GM12873 (cell line): ENCODE data around the gene ZNF581.

Experiments used
- TF ChIP-seq, protein P1 (sequence below): IDR thresholded peaks from 2 replicates; pipeline ENCODE4 v1.5.1; 2012; ENCODE audit warnings: low read depth, mild to moderate bottlenecking, moderate library complexity, low read length, control low read depth; ENCODE audit not compliant: insufficient read depth; ENCODE audit errors: missing control alignments

ZNF581 gene

DNA sequence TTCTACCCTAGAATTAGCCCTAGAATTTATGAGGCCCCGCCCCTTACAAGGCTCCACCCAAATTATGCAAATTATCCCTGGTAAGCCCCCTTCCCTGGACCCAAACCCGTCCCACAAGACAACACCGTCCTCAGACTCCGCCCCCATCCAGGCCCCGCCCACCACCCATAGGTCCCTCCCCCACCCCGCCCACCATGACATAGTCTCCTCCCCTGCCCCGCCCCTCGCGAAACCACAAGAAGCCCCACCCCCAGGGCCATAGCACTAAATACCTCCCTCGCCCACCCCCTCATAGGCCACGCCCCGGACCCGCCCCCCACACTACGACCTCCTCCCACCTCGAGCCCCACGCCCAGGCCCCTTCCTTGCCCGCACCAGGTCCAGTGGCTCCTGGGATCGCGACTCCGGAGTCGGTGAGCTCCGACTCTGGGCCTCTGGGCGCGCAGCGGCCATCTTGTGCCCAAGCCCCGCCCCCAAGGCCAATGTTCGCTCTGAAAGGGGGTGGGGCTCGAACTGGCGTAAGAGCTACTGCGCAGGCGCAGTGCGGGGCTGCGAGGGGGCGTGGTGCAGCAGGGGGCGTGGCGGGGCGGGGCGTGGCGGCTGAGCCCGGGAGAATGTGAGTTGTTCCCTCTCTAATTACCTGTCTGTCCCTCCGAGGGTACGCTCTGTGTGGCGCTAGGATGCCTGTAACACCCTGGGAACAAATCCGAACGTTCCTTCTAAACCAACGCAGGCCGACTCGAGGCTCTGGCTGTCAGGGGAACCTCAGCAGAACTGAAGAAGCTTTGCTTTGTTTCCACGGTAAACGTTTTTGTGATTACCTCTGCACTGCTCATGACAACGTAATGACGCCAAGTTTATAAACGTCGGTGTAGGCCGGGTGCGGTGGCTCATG, 19.1 kb upstream of the ZNF581 start, which contains the start of gene ZNF784:
ZNF784 (minus strand) TSS at position 458 of the 895 bp plus-strand sequence; CDS start at position 453, 5 bp downstream.
- TF ChIP-seq, protein P1, sequence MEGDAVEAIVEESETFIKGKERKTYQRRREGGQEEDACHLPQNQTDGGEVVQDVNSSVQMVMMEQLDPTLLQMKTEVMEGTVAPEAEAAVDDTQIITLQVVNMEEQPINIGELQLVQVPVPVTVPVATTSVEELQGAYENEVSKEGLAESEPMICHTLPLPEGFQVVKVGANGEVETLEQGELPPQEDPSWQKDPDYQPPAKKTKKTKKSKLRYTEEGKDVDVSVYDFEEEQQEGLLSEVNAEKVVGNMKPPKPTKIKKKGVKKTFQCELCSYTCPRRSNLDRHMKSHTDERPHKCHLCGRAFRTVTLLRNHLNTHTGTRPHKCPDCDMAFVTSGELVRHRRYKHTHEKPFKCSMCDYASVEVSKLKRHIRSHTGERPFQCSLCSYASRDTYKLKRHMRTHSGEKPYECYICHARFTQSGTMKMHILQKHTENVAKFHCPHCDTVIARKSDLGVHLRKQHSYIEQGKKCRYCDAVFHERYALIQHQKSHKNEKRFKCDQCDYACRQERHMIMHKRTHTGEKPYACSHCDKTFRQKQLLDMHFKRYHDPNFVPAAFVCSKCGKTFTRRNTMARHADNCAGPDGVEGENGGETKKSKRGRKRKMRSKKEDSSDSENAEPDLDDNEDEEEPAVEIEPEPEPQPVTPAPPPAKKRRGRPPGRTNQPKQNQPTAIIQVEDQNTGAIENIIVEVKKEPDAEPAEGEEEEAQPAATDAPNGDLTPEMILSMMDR, result no peak

DNA sequence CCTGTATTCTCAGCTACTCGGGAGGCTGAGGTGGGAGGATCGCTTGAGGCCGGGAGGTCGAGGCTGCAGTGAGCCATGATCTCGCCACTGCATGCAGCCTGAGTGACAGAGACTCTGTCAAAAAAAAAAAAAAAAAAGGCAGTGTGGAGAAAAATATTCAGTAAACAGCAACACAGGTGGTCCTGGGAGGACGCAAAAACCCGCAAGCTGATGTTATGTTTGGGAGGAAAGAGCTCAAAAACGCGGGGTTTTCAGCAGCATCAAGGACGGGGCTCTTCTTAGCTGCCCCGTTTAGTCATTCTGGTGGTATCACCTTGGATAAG, 18.5 kb upstream of the ZNF581 start:
- TF ChIP-seq, protein P1, result no peak

DNA sequence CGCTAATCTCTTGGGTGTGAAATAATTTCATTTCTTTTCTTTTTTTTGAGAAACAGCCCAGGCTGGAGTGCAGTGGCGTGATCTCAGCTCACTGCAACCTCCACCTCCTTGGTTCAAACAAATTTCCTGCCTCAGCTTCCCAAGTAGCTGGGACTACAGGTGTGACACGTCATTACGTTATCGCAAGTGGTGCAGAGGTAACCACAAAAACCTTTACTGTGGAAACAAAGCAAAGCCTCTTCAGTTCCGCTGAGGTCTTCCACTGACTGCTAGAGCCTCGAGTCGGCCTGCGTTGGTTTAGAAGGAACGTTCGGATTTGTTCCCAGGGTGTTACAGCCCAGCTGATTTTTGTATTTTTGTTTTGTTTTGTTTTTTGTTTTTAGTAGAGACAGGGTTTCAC, 17.1 kb upstream of the ZNF581 start:
- TF ChIP-seq, protein P1, result no peak

DNA sequence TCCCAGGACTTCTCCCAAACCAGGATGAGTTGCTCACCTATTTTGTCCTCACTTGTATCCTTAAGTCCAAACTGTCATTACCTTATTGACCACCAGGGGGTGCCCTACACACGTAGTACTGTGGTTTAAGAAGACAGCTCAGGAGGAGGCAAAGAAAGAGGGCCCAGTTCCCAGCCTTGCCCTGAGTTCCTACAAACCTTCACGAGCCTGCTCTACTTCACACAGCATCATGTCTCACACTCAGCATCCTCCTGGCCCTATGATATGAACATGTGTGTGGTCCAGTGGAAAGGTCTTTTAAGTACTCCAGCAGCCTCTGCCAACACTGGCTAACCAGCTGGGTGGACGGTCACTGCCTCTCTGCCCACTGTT, 11.0 kb upstream of the ZNF581 start:
- TF ChIP-seq, protein P1, result peak; percentile 78

DNA sequence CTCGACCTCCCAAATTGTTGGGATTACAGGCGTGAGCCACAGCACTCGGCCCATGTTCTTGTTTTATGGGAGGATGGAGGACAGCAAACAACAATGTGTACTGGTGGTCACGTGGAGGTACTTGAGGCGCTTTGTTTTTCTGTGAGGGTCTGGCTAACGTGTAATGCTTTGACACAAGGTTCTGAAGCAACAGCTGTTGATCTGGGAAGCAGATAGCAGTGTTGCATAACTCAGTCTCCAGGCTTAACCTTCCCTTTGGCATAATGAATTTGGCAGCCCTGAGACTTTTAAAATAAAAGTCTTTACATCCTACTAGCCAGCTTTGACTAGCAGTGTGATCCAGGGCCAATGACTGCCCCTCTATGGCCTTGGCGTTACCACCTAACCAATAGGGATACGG, 9.6 kb upstream of the ZNF581 start:
- TF ChIP-seq, protein P1, result no peak

DNA sequence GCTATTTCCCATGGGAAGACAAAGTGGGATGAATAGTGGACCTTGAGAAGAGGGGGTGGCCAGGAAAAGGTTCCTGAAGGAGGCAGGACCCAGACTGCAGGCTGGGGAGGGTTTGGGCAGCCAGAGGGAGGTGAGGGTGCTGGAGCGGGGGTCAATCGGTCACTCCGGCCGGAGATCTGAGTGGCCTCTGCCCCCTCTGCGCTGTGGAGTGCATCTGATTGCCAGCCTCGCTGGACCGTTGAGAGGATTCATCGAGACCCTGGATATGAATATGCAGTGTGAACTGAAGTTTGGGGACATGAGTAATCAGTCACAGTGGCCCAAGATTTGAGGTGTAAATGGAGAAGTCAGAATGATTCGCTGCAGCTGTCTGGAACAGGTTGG, 8.1 kb upstream of the ZNF581 start:
- TF ChIP-seq, protein P1, result no peak

DNA sequence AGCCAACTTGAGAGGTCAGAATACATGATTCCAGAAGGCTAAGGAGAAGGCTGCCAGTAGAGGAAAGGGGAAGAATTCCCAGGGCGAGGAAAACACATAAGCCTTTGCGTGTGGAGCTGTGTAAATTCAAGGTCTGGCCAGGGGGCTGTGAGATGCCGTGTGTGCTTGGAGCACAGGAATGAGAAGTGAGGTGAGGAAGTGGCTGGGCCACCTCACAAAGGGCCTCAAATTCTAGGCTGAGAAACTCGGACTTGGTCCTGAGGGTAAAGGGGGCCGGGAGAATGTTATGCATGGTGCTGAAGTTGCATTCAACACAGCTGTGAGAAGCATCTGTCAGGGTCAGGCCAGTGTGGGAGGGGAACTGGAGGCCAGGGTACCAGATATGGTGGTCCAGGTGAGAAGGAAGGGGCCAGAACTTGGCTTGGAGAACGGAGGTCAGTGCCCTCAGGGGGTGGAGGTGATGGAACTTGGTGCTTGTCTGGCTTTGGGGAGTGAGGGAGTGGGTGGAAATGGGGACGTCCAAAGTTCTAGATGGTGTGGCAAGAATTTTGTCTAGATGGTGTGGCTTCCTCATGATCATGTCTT, 7.5 kb upstream of the ZNF581 start:
- TF ChIP-seq, protein P1, result no peak
